HG03378 (cell line): ENCODE data around the gene HNMT.
"Not testable (repeated sequence)": the region's sequence is repeated elsewhere in the genome, so short reads cannot be mapped to it uniquely, and the experiment has no call there.

Source experiments
- ATAC-seq: cut with Tn5 transposase; IDR thresholded peaks from one replicate; pipeline ENCODE4 v1.9.1; 2021; ENCODE audit warnings: mild to moderate bottlenecking, moderate library complexity; ENCODE audit not compliant: unreplicated experiment

Gene HNMT

GRCh38 chr2:138037090-138037489 is 72.8 kb downstream of the HNMT start:
- no peak for ATAC-seq

DNA sequence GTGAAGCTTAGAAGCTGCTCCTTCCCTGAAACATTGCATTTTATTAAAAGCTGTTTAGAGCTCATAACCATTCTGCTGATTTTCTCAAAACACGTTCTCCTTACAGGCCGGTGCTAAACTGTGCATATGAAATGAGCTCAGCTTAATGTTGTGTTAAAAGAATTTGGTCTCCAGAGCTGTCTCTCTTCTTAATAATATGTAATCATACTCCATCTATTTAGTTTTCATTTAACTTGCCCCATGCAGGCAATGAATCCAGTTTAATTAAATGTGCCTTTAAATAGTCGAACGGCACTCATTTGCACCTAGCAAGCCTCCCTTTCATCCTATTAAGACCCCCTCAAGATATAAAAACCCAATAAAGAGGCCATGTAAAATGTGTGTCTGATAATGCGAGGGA is 76.3 kb downstream of the HNMT start:
- no peak for ATAC-seq

GRCh38 chr2:138042311-138042710 is 78.0 kb downstream of the HNMT start:
- ATAC-seq, result no peak

DNA sequence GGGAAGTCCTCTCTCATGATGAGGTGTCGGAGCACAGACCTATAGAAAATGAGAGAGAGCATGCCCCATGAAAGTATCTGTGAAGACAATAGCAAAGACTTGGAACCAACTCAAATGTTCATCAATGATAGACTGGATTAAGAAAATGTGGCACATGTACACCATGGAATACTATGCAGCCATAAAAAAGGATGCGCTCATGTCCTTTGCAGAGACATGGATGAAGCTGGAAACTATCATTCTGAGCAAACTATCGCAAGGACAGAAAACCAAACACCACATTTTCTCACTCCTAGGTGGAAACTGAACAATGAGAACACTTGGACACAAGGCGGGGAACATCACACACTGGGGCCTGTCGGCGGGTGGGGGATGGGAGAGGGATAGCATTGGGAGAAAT is 79.3 kb downstream of the HNMT start:
- not testable (repeated sequence) for ATAC-seq

- no peak for ATAC-seq
These were observed 94.2 kb downstream of the HNMT start for GRCh38 chr2:138058427-138058826.

DNA sequence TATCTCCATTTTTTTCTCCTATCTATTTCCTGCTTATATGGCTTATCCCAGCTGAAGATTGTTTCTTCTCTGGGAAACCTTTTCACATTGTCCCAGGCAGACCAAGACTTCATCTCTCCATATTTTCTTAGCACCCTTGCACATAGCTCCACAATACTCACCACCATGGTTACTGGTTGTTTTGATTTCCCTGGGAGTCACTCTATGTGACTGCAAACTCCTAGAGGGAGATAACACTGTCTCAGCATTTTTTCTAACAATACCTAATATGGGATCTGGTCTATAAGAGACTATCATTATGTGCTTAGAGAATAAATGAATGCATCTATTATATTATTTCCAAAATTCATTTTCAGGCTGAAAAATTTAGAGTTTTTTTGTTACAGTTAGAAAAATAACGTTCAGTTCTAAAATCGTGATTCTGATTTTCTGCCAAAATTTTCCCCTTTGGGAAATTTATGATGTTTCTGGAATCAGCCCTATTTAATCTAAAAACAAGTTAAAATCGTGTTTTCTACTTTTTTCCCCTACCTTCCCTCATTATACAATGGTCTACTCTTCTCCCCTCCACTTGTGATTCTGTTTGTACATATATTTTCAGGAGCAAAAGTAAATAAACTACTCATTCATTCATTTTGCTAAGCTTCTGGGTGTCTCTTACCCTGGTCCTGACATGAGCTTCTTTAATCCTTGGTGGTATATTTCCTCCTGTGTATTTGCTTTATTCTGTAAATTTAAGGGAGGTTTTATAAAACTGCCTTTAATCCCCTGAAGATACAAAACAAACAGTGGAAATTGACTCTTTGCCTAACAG is 95.4 kb downstream of the HNMT start:
- no peak for ATAC-seq

DNA sequence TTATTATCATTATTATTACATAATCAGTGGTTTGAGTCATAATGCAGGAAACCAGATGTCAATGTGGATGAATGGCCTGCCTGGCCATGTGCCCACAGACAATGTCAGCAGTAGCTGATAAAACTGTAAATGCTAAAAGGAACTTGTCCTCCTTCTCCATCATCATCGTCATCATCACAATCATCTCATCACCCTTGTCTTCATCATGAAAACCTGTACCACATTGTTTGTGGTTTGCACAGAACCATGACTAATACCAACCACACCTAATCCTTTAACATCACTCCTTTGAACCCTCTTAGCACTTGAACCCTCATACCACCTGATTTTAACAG is 96.0 kb downstream of the HNMT start:
- ATAC-seq, result no peak

DNA sequence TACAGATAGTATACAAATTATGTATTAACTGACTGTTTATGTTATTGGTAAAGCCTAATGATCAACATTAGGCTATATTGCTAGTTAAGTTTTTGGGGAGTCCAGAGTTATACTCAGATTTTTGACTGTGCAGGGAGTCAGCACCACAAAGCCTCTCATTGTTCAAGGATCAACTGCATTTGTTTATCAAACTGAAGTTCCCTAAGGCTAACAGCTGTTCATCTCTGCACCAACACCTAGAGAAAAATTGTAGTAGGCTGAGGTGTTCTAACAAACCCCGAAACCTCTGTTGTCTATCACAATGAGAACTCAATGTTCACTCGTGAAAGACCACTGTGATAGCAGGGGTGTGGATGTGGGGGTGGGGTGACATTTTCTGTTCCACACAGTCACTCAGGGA is 97.7 kb downstream of the HNMT start:
- no peak for ATAC-seq

GRCh38 chr2:138063181-138063580 is 98.9 kb downstream of the HNMT start:
- ATAC-seq, result no peak
